GM19238 (cell line): ENCODE results near the gene CERS2.

Experiments
- DNase-seq: peaks from one replicate; pipeline ENCODE4 v3.0.0; 2011; ENCODE audit warnings: low spot score; ENCODE audit not compliant: insufficient read length

CERS2 gene

GRCh38 chr1:150974580-150975478, at the start of gene CERS2:
TSS of gene CERS2 (minus strand) at chr1:150974835. CDS start at chr1:150969090, 5,745 bp downstream.
- peak; percentile 74 for DNase-seq

- no peak for DNase-seq
These were observed 38.9 kb upstream of the CERS2 start for GRCh38 chr1:151013518-151013917.

- no peak for DNase-seq
These were observed 38.2 kb upstream of the CERS2 start for GRCh38 chr1:151012684-151013471.

- DNase-seq = no peak
These were observed 36.7 kb upstream of the CERS2 start for GRCh38 chr1:151011154-151011850.

- DNase-seq = no peak
These were observed 35.7 kb upstream of the CERS2 start for GRCh38 chr1:151010346-151010726.

- DNase-seq = no peak
These were observed 35.2 kb upstream of the CERS2 start for GRCh38 chr1:151009674-151010345.

- no peak for DNase-seq
These were observed 34.6 kb upstream of the CERS2 start for GRCh38 chr1:151009206-151009587.

- DNase-seq = peak; percentile 95
These were observed 33.9 kb upstream of the CERS2 start, which contains the start of gene PRUNE1 for GRCh38 chr1:151008244-151009205. TSS of gene PRUNE1 (plus strand) at chr1:151008449. CDS start at chr1:151008633, 184 bp downstream.

- no peak for DNase-seq
These were observed 33.2 kb upstream of the CERS2 start for GRCh38 chr1:151007853-151008243.

GRCh38 chr1:151006327-151007052, 31.9 kb upstream of the CERS2 start, which contains the start of gene MINDY1:
TSS of gene MINDY1 (minus strand) at chr1:151006902. CDS start at chr1:151002617, 4,285 bp downstream.
- peak; percentile 56 for DNase-seq

- no peak for DNase-seq
These were observed 31.2 kb upstream of the CERS2 start for GRCh38 chr1:151005729-151006319.

GRCh38 chr1:151003180-151003579, 28.5 kb upstream of the CERS2 start:
- DNase-seq = no peak

GRCh38 chr1:151002611-151003010, 28.0 kb upstream of the CERS2 start:
- no peak for DNase-seq

GRCh38 chr1:151002051-151002450, 27.4 kb upstream of the CERS2 start:
- DNase-seq = no peak

GRCh38 chr1:151001602-151002001, 27.0 kb upstream of the CERS2 start:
- no peak for DNase-seq

- DNase-seq = no peak
These were observed 25.8 kb upstream of the CERS2 start for GRCh38 chr1:151000408-151000807.

GRCh38 chr1:150999926-151000325, 25.3 kb upstream of the CERS2 start:
- DNase-seq = no peak

GRCh38 chr1:150999051-150999674, 24.5 kb upstream of the CERS2 start:
- no peak for DNase-seq
